Measurements from ENCODE around the gene PCNX2.

PCNX2 gene

DNA sequence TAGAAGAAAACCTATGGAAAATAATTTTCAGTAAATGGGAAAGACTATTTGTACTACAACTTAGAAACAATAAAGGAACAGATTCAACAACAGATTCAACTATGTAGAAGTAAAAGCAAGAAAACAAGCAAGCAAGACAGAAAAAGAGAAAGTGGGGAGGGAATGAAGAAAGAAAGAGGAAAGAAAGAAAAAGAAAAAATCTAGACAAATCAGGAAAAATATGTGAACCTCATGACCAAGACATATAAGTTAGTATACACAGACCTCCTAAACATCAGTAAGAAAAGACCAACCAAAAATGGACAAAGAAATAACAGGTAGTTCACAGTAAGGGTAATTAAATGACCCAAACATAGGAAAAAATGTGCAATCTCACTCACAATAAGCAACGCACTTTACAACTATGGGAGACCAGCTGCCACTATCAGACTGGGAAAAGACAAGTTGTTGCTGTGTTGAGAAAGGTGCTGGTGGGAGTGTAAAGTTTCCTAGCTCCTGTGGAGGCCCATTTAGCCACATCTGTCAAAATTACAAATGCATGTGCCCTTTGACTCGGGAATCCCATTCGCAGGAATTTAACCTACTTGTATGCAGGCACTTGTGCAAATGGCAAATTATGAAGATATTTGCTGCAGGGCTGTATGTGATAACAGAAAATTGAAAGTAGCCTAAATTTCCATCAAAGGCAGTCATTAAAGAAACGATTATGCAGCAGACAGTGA lies 18.1 kb upstream of the PCNX2 start:
- no peak for DNase-seq

DNA sequence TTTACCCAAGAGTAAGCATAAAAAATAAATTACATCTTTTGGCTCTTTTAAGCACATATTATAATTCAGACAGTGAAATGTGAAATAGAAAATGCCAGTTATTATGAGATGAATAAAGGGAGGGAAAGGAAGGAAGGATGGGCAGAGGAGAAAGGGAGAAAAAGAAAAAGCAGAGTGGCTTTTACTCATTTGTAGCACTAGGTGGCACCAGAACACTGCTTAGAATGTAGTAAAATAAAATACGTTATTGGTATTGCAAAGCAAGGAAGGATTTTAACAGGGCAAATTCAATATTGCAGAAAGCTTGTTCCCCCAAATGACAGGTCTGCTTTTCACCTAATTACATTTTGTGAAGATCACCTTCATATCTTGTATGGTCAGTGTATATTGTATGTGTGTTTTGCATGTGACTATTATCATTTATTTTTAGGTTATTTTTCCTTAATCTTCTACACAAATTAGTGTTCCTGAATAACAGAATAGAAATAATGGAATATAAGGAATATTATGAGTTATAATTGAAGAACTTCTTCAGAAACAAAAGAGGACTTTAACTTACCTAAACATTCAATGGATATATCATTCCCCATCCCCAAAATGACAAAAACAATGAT lies 9.1 kb upstream of the PCNX2 start:
- no peak for DNase-seq

DNA sequence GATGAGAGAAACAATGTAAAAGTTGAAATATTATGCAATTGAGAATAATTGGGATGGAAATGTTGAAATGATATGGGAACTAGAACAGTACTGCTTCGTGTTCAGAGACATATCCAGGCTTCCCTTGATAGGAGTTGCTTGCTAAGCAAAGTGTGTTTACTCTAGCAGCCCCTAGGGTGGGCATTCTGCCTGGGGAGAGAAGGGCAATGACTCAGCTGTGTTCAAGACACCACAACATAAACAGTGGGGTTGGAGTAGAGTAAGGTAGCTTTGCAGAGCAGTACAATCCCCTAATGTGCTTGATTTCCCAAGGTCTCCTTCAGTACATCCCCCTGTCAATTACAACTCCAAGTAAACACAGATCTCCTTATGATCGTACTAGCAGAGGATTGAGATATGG lies 4.8 kb upstream of the PCNX2 start:
- no peak for DNase-seq

DNA sequence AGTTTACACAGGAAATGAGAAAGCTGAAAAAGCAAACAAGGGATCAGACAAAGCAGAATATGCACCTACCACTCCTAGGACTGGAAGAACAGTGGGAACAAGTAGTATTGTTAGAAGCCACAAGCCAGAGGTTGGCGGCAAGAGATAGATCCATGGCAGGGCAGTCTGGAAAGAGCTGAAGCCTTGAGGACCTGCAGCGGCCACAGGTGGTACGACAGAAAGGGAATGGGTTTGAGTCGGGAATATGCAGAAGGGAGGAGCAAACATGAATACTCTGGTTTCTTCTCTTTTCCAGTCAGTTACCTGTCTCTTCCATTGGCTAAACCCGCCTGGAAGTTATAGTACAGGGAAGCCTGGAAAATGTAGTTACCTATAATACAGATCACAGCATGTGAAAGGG lies 3.9 kb upstream of the PCNX2 start:
- no peak for DNase-seq

DNA sequence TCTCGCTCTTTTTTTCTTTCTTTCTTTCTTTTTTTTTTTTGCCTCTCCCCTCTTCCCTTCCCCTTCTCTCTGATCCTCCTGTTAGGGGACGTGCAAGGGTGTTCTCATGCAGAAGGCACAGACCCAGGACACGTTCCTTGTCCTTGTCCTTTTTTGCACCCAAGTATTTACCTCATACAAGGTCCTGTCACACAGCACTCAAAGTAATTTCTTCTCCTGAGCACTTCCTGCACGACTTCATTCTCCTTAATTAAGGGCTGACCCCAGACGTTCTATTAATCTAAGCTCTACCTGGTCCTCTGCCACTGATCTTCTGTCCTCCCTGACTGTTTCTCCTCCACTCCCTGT lies 424 bp upstream of the PCNX2 start:
- DNase-seq = no peak

DNA sequence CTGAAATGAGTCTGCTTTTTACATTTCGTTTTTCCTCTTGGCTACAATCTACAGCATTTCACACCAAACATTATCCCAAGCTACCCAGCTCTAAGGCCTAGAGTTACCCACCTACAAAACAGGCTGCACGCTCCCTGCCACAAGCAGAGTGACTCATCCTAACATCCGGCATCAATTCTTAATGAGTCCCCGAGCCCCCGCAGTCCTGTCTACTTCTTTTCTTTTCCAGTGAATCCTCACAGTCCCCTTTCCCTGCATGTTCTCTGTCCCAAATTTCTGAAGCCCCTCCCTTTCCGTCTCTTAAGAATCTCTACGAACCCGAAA lies 650 bp downstream of the PCNX2 start:
- DNase-seq = peak; percentile 37

DNA sequence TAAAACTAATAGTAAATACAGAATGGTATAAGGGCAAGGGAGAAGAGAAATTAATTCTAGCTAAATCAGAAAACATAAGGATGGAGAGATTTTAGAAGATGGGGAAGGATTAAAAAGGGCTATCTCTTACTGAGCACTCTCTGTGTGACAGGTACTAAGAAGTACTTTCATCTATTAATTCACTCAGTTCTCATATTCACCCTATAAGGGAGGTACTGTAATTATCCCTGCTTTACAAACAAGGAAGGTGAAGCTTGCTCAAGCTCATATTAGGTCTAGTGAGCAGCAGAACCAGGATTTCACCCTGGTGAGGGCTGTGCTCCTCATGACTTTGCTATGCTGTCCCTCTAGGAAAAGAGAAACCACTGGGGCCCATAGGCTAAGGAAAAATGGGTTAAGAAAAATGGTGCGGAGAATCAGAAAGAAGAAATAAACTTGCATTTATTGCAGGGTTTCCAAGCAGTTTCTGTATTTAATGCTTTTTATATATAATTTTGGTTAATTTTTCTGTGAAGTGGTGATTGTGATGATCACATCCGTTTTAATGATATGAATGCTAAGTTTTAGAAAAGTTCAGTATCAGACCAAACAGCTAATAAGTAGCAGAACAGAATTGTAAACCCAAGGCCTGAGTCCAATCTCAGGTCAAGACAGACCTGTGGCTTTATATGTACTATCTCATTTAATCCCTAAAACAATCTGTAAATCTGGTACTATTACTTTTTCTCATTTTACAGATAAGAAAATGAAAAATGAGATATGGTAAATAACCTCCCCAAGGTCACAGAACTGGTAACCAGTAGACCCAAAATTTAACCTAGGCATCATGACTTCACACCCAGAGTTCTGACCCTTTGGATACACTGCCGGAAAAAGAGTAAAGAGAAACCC lies 1.7 kb downstream of the PCNX2 start:
- no peak for DNase-seq

DNA sequence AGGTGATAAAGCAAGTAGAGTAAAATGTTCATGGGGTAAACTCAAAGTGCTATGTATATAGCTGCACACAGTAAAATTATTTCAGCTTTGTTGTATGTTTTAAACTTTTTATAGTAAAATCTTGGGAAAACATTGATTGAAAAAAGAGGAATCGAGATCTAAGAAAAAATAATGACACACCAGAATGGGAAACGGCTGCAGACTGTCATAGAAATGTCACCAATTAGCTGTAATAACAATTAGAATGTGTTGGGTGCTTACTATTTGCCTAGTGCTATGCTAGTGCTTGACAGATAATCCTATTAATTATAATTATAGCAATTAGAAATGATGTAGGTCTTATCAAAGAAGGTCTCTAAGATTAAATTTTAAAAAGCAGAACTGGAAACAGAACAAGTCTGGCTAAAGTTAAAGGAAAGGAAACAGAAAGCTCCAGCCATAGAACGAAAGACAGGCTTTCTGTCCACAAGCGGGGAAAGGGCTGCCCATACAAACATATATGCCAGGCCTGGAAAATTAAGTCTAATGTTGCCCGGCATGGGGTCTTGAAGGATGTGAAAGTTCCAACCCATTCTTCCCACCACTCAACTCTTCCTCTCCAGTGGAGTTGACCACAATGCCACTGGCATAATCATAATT lies 5.0 kb downstream of the PCNX2 start:
- DNase-seq = no peak

DNA sequence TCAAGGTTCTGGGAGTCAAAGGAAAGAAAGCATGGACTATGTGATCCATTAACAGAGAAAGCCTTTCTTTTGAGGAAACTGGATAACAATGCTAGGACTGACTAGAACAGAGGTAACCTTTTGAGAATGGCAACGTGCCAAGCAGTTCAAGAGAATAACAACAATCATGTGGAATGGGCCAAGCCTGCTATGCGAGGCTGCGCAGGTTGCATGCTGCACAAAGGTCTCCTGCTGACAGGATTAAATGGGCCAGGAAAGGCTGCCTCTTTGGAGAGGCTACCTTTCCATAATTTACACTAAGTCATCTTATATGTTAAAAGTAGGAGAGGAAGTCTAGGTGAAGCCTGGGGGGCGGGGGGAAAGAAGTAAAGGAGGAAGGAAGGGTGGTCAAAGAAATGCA lies 5.8 kb downstream of the PCNX2 start:
- no peak for DNase-seq

DNA sequence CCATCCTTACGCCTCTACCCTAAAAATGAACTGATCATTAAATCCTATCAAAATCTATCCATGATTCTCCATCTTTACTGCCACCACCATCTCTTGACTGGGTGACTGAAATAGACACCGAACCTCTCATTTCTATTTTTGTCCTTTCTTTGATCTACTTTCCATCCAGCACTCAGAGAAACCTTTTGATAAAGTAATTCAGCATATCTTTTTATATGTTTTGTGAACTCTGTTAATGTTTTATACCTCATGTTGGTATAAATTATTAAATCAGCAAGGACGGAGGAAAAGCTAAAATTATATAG lies 13.0 kb downstream of the PCNX2 start:
- DNase-seq = no peak

DNA sequence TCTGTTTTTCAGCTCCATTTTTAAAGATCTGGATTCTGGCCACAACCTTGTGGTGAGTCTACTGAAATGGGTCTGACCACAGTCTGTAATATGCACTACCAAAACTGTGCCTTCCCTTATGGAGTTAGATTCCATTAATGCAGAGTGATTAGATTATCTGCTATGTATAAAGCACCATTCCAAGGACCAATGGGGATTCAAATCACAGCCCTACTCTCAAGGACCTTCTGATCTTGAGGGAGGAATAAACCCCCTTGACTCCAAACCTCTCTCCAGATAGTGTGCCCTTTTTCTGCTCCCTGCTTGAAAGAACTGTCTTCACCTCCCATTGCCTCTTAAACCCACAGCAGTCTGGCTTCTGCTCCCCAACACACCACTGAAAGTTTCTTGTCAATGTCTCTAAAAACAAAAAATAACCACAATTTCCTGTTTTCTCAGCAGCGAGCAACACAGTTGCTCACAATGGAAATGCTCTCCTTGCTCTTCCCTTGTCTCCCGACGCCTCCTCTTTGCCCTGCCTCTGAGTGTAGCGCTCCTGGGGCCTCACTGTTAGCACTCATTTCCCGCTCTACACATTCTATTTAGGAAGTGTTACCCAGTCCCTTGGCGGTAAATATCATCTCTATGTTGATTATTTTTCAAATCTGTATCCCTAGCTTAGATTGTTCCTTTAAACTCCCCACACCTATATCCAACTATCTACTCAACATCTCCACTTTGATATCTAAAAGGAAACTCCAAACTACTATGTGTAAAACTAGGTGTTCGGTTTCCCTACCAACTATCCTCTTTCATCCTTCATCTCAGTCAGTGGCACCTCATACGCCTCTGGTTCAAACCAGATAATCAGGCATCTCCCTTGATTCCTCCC lies 13.6 kb downstream of the PCNX2 start:
- peak; percentile 5 for DNase-seq

DNA sequence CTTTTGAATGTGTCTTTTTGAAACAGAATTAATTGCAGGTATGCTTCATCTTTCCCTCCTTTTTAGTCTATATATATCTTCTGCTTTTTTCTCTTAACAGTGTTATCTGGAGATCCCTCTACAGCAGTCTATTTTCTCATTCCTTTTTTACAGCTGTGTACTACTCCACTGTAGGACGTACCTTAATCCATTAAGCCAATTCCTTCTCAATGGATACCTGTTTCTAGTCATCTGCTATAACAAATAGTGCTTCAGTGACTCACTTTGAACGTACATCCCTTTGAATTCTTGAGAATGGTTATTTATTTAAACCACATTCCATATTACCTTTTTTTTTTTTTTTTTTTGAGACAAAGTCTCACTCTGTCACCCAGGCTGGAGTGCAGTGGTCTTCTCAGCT lies 15.6 kb downstream of the PCNX2 start:
- DNase-seq = no peak

DNA sequence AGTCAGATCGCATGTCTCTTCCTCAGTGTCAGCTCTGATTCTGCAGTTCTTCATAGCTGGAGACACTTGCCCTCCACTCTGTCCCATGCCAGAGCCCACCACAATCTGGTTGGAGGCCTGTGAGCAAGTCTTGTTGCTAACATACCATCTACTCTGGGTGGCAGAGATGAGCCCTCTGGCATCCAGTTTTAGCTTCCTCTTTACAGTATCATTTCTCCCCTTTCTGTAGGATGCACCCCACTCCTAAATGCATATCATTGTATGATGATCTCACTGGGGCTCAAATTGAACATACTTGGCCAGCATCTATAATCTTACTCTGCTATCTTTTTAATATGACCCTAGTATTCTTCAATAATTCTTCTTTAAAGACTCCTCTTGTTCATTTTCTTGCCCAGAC lies 16.9 kb downstream of the PCNX2 start:
- no peak for DNase-seq

DNA sequence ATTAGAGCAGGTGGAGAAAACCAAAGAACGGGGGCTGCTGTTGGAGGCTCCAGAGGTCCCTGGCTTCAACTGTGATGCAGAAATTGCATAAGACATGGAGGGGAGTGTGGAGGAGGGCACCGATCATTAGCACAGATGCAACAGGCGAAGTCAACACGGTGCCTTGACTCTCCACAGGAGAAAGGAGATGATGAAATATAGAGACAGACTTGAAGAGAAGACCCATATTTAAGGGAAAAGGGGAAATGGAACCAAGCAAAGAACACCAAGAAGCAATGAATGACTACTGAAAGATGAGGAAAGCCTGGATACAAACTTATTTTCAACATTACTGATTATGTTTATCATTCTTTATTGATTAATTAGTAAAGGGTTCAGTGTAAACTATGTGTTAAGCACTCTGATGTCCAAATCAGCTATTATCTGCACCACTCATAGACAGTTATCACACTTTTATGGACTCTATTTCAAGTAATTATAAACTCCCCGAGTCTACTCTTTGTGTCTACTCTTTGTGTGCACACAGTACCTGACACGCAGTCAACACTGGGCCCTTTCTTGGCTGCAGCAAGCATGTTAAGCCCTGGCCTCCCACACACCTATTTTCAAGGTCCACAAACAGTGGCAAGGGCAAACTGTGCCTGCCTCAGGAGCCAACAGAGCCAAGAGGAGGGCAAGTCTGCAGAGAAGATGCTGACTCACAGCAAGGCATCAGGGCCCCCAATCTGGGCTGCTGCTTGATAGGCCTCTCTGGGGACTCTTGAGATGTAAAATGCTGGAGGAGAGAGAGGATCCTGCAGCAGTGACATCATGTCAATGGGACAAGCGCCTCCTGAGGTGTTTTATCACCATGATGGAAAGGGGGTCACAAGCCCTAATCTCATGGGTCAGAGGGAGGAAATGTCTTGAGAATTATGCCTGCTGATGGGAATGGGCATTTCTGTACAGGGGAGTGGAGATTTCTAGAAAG lies 17.6 kb downstream of the PCNX2 start:
- no peak for DNase-seq

DNA sequence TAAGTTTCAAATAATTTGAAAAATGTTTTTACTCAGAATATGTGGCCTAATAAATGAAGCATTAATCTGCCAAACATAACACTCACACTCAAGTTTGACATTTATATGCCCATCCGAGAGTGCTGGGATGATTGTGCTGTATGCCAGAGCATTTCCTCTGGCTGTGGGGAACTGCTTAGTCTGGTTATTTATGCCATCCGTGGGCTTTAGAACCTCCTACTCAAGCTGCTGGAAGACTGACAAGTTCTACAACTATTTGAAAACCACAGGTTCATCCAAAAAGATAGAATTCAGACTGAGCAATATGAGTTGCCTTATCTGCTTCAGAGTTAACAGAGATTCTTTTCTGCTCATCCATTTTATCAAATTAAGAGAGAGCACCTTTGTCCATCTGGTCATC lies 25.9 kb downstream of the PCNX2 start:
- no peak for DNase-seq

DNA sequence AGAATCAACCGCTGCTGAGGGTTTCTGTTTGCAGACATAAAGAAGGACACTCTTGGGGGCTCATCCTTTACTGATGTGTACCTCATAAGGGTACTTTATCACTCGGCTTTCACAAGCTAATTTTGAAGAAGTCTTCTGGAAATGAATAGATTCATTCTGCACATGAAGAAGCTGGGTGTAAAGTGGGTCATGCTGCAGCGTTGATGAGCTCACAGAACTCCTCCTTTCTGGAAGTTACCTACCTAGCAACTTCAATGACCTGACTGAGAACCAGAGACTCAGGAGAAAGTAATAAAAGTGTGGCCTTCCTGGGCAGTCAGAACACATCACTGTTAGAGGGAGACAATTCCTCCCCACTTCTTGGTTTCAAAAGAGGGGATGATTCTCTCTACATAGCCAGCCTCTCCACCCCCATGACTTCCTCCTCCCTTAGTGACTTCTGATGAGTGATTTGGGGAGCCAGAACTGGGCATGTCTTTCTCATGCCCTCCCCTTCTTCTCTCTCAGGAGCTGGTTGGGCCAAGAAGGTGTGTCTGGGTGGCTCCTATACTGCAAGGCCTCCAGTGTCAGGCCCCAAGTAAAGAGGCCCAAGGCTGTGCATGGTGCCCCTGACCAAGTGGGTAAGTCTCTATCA lies 27.0 kb downstream of the PCNX2 start:
- DNase-seq = no peak

DNA sequence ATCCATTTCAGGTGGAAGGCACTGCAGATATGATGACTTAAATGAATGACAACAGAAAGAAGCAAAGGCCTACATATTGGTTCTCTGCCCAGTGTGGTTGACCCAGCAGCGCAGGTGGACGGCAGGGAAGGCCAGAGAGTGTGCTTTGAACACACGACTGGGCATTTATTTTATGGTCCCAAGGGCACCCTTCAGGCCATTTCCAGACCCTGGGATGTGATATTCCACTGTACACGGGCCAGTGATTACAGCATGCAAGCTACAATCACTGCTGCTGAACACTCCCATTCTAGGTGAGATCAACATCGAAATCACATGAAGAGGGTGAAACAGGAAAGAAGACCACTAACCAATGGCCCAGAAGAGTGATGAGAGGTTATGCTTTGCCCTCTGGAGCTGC lies 33.8 kb downstream of the PCNX2 start:
- no peak for DNase-seq

DNA sequence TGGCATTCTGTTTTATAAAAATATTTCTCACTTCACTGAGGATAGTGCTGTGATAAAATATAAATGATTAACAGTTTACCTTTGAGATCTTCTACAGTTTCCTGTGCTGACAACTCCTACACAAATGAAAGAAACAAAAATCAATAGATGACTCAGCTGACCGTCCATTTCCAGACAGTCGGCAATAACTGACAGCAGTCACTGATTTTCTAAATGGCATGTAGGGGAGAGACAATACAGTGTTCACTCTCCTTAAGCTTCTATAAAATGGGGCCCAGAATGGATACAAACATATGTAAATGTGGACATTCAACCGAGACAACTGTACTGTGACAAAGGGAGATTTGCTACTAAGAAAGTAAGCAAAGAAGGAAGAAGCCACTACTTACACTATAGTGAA lies 34.3 kb downstream of the PCNX2 start:
- no peak for DNase-seq

DNA sequence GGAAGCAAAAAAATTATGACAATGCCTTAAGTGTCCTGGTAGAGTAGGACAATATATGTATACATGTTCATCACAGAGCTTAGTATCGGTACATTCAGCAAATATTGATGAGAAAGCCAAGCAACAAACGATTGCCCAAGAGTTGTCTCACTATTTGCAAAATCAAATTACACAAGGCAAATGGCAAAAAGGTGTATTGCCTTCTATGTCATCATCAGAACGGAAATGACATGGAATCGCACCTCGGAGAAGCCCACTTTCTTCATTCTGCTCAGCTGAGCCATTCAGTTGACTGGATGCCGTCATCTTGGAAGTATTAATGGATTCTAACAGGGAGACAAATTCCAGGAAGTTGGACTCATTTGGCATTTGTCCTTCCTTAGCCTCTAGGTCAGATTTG lies 37.7 kb downstream of the PCNX2 start:
- no peak for DNase-seq

DNA sequence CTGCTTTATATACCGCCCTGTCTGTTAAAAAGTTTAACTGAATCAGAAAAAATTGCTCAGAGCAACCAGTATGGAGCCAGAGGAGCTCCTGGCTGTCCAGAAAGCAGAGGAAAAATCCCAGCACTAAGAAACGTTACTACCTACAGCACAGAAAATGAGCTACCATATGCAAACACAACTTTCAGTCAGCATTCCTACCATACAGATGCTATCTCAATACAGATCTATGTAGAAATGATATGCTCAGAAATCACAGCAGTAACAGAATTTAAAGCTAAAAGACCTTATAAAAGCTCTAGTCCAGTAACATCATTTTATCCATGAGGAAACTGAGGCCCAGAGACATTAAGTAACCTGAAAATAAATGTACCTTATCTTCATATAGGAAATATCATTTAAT lies 38.7 kb downstream of the PCNX2 start:
- no peak for DNase-seq

DNA sequence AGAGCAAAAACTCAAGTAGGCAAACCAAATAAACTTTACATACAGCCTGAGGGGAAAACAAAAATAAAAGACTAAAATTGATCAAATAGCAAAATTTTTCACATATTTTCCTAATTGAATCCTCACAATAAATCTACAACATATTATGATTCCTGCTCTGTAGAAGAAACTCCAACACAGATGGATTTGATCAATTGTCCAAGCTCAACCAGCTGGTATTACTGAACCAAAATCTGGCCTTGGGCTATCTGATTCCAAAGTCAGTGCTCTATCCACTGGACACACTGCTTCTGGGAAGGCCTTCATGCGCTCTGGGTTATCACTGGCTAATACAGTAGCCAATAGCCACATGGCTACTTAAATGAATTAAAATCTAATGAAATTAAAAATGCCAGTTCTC lies 39.3 kb downstream of the PCNX2 start:
- DNase-seq = no peak
